ENCODE data around the gene GREB1.

Gene GREB1

GRCh38 chr2:11581124-11581796 lies 47.4 kb downstream of the GREB1 start:
- no peak for DNase-seq

- no peak for DNase-seq
Measured at GRCh38 chr2:11581797-11582611, 48.2 kb downstream of the GREB1 start.

GRCh38 chr2:11582612-11582861 lies 48.7 kb downstream of the GREB1 start:
- peak; percentile 53 for DNase-seq

GRCh38 chr2:11582862-11583752 lies 49.3 kb downstream of the GREB1 start:
- peak; percentile 82 for DNase-seq

- DNase-seq: peak; percentile 85
Measured at GRCh38 chr2:11583840-11584524, 50.1 kb downstream of the GREB1 start.

GRCh38 chr2:11584525-11585056 lies 50.7 kb downstream of the GREB1 start:
- no peak for DNase-seq

GRCh38 chr2:11585071-11585470 lies 51.2 kb downstream of the GREB1 start:
- no peak for DNase-seq

GRCh38 chr2:11588228-11589110 lies 54.6 kb downstream of the GREB1 start:
- DNase-seq: no peak

GRCh38 chr2:11589316-11589940 lies 55.6 kb downstream of the GREB1 start:
- DNase-seq: no peak

GRCh38 chr2:11590193-11590592 lies 56.3 kb downstream of the GREB1 start:
- no peak for DNase-seq

- no peak for DNase-seq
Measured at GRCh38 chr2:11591091-11591490, 57.2 kb downstream of the GREB1 start.

GRCh38 chr2:11592671-11593574 lies 59.1 kb downstream of the GREB1 start:
- no peak for DNase-seq

- no peak for DNase-seq
Measured at GRCh38 chr2:11596801-11597200, 63.0 kb downstream of the GREB1 start.

- no peak for DNase-seq
Measured at GRCh38 chr2:11597538-11598225, 63.8 kb downstream of the GREB1 start.

GRCh38 chr2:11598228-11598731 lies 64.4 kb downstream of the GREB1 start:
- no peak for DNase-seq

- DNase-seq: no peak
Measured at GRCh38 chr2:11602563-11603204, 68.8 kb downstream of the GREB1 start.

- DNase-seq: no peak
Measured at GRCh38 chr2:11610624-11611242, 76.9 kb downstream of the GREB1 start.

GRCh38 chr2:11611251-11611650 lies 77.4 kb downstream of the GREB1 start:
- DNase-seq: no peak
